Measurements from ENCODE around the gene GSTO2.
A peak's percentile ranks its signal among the peaks of the same experiment; 100 is the strongest.

Gene GSTO2

DNA sequence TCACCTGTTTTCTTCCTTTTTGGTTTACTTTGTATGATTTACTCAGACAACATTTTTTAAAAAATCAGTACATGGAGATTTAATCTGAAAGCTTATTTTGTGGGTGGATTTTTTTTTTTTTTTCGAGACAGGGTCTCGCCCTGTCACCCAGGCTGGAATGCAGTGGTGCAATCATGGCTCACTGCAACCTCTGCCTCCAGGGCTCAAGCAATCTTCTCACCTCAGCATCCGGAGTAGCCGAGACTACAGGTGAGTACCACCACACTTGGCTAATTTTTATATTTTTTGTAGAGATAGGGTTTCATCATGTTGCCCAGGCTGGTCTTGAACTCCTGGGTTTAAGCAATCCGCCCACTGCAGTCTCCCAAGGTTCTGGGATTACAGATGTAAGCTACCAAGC is 11.7 kb upstream of the GSTO2 start:
- no peak overlapping the region for H3K4me3 Mint-ChIP-seq
- DNase-seq (no peak), ATAC-seq (replicated peaks) (no peak)
- H3K27ac Mint-ChIP-seq, result peak overlapping the region; percentile 94 to 96
- H3K9me3 Mint-ChIP-seq, result no peaks in the 10 kb centered on the region
- H3K36me3 Mint-ChIP-seq (ENCODE audit: insufficient read depth), result peaks cover 47% of the 10 kb centered on the region
- H3K4me1 Mint-ChIP-seq (ENCODE audit: low read depth in 2 of 2), result peaks cover 51 to 72% of the 10 kb centered on the region in 2 donors
- no peaks in the 10 kb centered on the region for H3K27me3 Mint-ChIP-seq

DNA sequence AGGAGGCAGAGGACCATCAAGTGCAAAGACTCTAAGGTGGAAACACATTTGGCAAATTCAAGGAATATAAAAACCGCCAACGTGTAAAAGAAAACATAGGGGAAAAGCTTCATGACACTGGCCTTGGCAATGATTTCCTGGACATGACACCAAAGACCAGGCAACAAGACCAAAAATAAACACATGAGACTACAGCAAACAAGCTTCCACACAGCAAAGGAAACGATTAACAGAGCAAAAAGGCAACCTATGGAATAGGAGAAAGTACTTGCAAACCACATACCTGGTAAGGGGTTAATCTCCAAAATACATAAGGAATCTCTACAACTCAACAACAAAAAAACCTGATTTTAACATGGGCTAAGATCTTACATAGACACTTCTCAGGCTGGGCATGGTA is 10.8 kb upstream of the GSTO2 start:
- peaks cover 51 to 72% of the 10 kb centered on the region in 2 donors for H3K4me1 Mint-ChIP-seq (ENCODE audit: low read depth in 2 of 2)
- peaks cover 55% of the 10 kb centered on the region for H3K36me3 Mint-ChIP-seq (ENCODE audit: insufficient read depth)
- H3K27me3 Mint-ChIP-seq, result no peaks in the 10 kb centered on the region
- H3K27ac Mint-ChIP-seq, result peak overlapping the region in 1 of 2 donors; percentile 53
- H3K4me3 Mint-ChIP-seq, result no peak overlapping the region
- ATAC-seq (replicated peaks), result no peak
- DNase-seq, result no peak
- H3K9me3 Mint-ChIP-seq, result no peaks in the 10 kb centered on the region

DNA sequence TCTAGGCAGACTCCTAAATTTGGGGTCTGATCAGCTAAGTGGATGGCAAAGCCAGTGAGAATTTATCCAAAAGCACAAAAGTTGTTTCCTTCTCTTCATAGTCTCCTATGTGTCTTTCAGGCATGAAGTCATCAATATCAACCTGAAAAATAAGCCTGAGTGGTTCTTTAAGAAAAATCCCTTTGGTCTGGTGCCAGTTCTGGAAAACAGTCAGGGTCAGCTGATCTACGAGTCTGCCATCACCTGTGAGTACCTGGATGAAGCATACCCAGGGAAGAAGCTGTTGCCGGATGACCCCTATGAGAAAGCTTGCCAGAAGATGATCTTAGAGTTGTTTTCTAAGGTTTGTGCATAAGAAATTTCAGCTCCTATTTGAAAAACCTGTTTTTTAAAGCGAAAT is 9.5 kb upstream of the GSTO2 start:
- Mint-ChIP-seq H3K9me3 (no peaks in the 10 kb centered on the region), H3K4me1 (ENCODE audit: low read depth in 2 of 2) (peaks cover 48 to 73% of the 10 kb centered on the region in 2 donors), H3K27ac (peak overlapping the region; percentile 65 to 81), H3K4me3 (no peak overlapping the region), H3K36me3 (ENCODE audit: insufficient read depth) (peaks cover 68% of the 10 kb centered on the region), H3K27me3 (no peaks in the 10 kb centered on the region)
- DNase-seq (no peak), ATAC-seq (replicated peaks) (no peak)

DNA sequence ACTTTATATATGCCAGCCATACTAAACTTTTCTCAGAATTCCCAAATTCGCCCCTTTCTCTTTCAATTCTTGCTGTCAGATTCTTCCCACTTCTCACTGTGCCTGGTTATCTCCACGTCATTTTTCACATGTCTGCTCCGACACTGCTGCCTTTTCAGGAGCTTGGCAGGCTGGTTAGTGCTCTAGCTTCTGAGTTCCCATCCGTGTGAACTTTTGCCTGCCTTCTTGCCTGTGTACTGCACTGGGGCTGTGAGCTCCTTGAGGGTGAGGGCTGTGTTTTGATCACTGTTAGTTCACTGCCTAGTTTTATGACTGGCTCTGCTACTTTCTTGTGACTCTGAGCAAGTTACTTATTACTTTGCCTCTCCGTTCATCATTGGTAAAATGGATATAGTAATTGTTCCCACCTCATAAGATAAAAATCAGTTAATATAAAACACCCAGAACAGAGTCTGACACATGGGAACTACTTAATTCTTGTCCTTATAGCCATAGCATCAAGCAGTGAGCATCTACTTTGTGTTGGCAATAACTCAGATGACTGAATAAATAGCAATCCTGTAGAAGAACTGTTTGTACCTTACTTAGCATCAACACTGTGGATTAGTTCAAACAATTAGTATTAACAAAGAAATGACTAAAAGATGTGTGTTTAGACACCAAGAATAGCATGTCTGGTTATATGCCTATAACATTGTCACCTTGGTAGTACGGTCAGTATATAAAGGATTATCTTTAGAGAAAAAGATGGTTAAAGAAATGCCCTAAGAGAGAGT is 8.8 kb upstream of the GSTO2 start:
- DNase-seq (no peak), ATAC-seq (replicated peaks) (no peak)
- Mint-ChIP-seq H3K9me3 (no peaks in the 10 kb centered on the region), H3K4me1 (ENCODE audit: low read depth in 2 of 2) (peaks cover 49 to 77% of the 10 kb centered on the region in 2 donors), H3K27me3 (no peaks in the 10 kb centered on the region), H3K36me3 (ENCODE audit: insufficient read depth) (peaks cover 72% of the 10 kb centered on the region), H3K27ac (peak overlapping the region; percentile 65 to 81), H3K4me3 (peak overlapping the region in 1 of 2 donors; percentile 1)

DNA sequence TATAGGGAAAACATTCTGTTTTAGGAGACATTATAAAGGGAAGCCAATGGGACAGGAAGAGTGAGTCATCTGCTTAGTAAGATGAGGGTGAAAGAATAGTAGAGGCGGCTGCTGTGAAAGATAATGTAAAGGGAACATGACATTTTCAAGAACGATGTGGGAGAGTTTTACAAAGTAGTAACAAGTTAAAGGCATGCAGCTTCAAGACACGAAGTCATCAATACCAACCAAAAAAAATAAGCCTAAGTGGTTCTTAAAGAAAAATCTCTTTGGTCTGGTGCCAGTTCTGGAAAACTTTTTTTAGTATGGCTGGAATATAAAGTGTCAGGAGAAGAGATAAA is 8.2 kb upstream of the GSTO2 start:
- ATAC-seq (replicated peaks) (no peak), DNase-seq (no peak)
- H3K4me3 Mint-ChIP-seq, result peak overlapping the region in 1 of 2 donors; percentile 1
- H3K9me3 Mint-ChIP-seq, result no peaks in the 10 kb centered on the region
- peaks cover 77% of the 10 kb centered on the region for H3K36me3 Mint-ChIP-seq (ENCODE audit: insufficient read depth)
- H3K27me3 Mint-ChIP-seq, result no peaks in the 10 kb centered on the region
- peaks cover 49 to 79% of the 10 kb centered on the region in 2 donors for H3K4me1 Mint-ChIP-seq (ENCODE audit: low read depth in 2 of 2)
- peak overlapping the region; percentile 65 to 81 for H3K27ac Mint-ChIP-seq

DNA sequence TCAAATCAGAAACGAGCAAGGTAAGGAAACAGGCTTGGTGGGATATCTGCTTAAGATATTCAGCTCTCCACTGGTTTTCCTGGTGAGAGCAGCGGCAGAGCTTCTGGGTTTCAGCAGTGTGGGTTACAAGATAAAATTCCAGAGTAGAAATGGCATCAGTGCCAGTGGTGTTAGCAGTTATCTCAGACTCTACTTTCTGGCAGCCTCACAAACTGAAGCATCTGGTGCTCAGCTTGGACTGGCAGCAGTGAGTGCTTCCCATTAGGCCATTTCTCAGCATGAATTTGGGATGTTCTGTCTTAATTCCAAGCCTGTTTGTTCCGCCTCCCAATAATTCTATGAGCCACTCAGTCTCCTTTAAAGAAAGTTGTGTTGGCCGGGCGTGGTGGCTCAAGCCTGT is 6.9 kb upstream of the GSTO2 start:
- ATAC-seq (replicated peaks) (no peak), DNase-seq (no peak)
- H3K4me3 Mint-ChIP-seq, result no peak overlapping the region
- H3K36me3 Mint-ChIP-seq (ENCODE audit: insufficient read depth), result peaks cover 88% of the 10 kb centered on the region
- peaks cover 44 to 72% of the 10 kb centered on the region in 2 donors for H3K4me1 Mint-ChIP-seq (ENCODE audit: low read depth in 2 of 2)
- no peaks in the 10 kb centered on the region for H3K9me3 Mint-ChIP-seq
- peak overlapping the region in 1 of 2 donors; percentile 65 for H3K27ac Mint-ChIP-seq
- H3K27me3 Mint-ChIP-seq, result no peaks in the 10 kb centered on the region

DNA sequence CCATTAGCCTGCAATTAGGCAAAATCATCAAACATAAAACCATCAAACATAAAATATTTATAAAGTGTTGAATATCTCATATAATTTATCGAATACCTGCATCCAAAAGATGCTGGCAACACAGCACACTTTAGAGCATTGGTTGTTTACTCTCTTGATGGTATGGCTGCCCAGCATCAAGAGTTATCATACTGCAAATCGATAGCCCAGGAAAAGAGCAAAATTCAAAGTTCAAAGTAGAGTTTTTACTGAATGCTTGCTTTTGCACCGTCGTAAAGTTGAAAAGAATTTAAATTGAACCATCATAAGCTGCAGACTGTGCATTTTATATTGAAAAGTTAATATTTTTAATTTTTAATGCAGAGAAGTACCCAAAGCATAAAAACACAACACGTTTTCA is 4.2 kb upstream of the GSTO2 start:
- H3K36me3 Mint-ChIP-seq (ENCODE audit: insufficient read depth), result peaks cover 84% of the 10 kb centered on the region
- H3K27ac Mint-ChIP-seq, result peak overlapping the region; percentile 68 to 75
- no peaks in the 10 kb centered on the region for H3K9me3 Mint-ChIP-seq
- H3K4me1 Mint-ChIP-seq (ENCODE audit: low read depth in 2 of 2), result peaks cover 38 to 64% of the 10 kb centered on the region in 2 donors
- H3K4me3 Mint-ChIP-seq, result no peak overlapping the region
- DNase-seq (no peak), ATAC-seq (replicated peaks) (no peak)
- H3K27me3 Mint-ChIP-seq, result no peaks in the 10 kb centered on the region

DNA sequence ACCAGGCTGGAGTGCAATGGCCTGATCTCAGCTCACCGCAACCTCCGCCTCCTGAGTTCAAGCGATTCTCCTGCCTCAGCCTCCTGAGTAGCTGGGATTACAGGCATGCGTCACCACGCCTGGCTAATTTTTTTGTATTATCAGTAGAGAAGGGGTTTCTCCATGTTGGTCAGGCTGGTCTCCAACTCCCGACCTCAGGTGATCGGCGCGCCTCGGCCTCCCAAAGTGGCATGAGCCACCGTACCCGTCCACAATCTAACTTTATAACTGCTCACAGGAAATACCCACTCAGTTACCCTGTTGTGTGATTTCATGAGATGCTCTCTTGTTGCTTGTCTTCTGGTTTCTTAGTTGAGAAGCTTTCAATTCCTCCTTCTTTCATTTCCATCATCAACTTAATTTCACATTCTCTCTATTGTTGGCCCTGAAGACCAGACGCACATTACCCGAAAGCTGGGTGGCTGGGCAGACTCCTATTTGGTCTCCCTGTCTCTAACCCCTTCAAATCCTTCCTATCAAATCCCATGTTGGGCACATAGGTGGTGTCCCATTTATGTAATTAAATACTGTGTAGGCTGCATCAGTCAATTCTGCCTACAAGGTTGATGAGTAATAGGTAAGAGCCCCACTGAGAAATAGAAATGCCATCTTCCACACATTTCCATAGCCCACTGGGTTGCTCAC is 1.1 kb upstream of the GSTO2 start:
- Mint-ChIP-seq H3K4me1 (ENCODE audit: low read depth in 2 of 2) (peaks cover 21 to 44% of the 10 kb centered on the region in 2 donors), H3K4me3 (peak overlapping the region; percentile 85 to 88), H3K36me3 (ENCODE audit: insufficient read depth) (peaks cover 59% of the 10 kb centered on the region), H3K27ac (peak overlapping the region; percentile 96 to 98), H3K27me3 (no peaks in the 10 kb centered on the region), H3K9me3 (no peaks in the 10 kb centered on the region)
- DNase-seq (no peak), ATAC-seq (replicated peaks) (no peak)

DNA sequence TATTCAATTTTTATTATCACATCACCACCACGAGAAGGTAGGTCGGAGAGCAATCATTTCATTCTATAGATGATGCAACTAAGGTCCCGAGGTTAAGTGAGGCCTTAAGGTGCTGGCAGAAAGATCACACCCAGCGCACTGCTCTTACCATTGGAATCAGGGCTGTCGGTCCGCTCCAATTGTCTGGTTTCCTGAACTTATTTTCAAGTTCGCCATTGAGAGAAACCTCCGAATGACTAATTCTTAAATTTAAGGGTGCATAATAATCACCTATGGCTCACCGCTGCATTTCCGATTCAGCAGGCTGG is 625 bp upstream of the GSTO2 start:
- Mint-ChIP-seq H3K4me3 (peak overlapping the region; percentile 85 to 88), H3K27ac (peak overlapping the region; percentile 96 to 98), H3K4me1 (ENCODE audit: low read depth in 2 of 2) (peaks cover 21 to 44% of the 10 kb centered on the region in 2 donors), H3K27me3 (no peaks in the 10 kb centered on the region), H3K36me3 (ENCODE audit: insufficient read depth) (peaks cover 54% of the 10 kb centered on the region), H3K9me3 (no peaks in the 10 kb centered on the region)
- DNase-seq (no peak), ATAC-seq (replicated peaks) (no peak)

DNA sequence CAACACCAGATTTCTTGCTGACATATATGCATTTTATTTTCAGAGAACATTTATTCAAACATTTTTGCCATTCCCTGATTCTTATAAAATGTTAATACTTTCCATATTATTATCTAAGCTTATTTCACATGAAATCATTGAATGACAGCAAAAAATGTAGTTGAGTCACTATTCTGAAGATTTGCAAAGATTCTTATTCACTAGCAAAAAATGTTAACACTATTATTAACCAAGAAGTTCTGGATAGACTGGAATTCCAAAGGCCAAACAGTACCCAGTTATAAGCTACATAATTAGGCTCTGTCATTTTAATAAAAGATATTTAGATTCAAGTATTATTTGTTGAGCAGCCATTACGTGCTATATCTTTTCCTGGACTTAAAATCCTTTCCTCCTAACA is 4.3 kb downstream of the GSTO2 start:
- Mint-ChIP-seq H3K27me3 (peaks cover 6 to 30% of the 10 kb centered on the region in 2 donors), H3K9me3 (no peaks in the 10 kb centered on the region), H3K4me1 (ENCODE audit: low read depth in 2 of 2) (peaks cover 3 to 5% of the 10 kb centered on the region in 2 donors), H3K4me3 (no peak overlapping the region), H3K27ac (no peak overlapping the region), H3K36me3 (ENCODE audit: insufficient read depth) (peaks cover 8% of the 10 kb centered on the region)
- ATAC-seq (replicated peaks), result no peak
- no peak for DNase-seq

DNA sequence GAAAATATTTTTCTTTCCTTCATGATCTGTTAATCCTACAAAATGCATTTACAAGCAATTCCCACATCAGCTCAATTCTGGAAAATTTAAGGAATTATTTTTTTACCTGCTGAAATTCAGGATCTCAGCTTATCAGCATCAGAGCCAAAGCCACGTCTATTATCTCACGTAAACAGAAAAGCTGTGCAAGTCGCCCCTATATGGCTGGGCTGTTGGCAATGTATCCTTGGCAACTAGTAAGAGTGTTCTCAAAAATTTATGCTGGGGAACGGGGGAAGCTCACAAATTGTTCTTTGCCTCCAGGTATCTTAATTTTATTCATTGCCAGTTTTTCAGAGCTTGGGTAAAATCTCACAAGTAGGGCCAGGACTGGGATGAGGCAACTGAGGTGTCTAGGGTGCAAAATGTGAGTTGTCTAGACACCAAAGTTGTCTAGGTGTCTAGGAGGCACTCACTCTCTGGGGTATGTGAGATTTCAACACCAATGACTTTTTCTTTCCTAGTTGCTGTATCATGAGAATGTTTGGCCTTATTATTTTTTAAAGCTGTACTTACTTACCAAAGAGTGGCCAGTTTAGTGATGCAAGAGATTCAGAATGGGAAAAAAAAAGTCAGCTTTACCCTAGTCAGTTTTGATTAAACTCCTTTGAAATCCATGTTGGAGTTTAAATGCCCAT is 5.1 kb downstream of the GSTO2 start:
- Mint-ChIP-seq H3K9me3 (no peaks in the 10 kb centered on the region), H3K4me3 (no peak overlapping the region), H3K27me3 (peaks cover 13 to 37% of the 10 kb centered on the region in 2 donors), H3K36me3 (ENCODE audit: insufficient read depth) (peaks cover under 1% of the 10 kb centered on the region), H3K4me1 (ENCODE audit: low read depth in 2 of 2) (peaks cover 0 to 3% of the 10 kb centered on the region in 2 donors), H3K27ac (no peak overlapping the region)
- ATAC-seq (replicated peaks) (no peak), DNase-seq (no peak)

DNA sequence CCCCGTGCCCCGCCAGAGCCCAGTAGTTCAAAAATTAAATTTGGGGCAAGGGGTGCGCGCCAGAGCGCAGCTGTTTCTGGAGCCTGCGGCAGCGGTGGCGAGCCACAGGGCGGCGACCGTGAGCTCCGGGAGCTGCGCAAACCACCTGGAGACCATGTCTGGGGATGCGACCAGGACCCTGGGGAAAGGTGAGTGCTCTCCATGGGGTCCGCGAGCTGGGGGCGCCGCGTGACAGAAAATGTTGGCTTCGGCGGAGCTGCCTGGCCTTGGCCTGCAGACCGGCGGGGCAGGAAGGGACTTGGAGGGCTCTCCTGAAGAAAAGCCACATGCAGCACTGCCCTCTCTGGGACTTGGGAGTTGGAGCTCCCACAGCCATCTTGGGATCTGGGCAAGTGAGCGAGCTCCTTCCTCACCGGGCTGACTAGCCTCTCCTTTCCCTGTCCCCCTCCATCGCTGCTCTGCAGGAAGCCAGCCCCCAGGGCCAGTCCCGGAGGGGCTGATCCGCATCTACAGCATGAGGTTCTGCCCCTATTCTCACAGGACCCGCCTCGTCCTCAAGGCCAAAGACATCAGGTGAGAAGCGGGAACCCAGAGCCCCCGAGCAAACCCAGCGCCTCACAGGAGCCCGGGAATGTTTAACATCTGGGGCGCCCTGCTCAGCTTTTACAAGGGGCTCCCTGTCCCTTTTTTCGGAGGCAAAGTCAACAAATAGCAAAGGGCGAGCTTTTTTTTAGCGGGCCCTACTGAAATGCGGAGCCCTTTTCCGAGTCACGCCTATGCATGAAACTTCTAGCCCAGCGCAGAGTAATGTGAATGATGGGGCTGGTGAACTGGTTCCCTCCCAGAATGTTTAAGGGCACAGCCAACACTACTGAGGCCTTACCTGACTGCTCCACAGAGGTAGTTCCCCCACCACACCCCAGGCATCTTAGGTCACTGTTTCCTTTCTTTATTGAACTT is 6.1 kb downstream of the GSTO2 start:
- H3K9me3 Mint-ChIP-seq, result no peaks in the 10 kb centered on the region
- H3K27ac Mint-ChIP-seq, result no peak overlapping the region
- DNase-seq (peak in 2 of 3 experiments; percentile 29 to 33), ATAC-seq (replicated peaks) (peak; percentile 84)
- peaks cover 13 to 40% of the 10 kb centered on the region in 2 donors for H3K27me3 Mint-ChIP-seq
- H3K4me3 Mint-ChIP-seq, result peak overlapping the region in 1 of 2 donors; percentile 42
- H3K36me3 Mint-ChIP-seq (ENCODE audit: insufficient read depth), result no peaks in the 10 kb centered on the region
- no peaks in the 10 kb centered on the region for H3K4me1 Mint-ChIP-seq (ENCODE audit: low read depth in 2 of 2)

DNA sequence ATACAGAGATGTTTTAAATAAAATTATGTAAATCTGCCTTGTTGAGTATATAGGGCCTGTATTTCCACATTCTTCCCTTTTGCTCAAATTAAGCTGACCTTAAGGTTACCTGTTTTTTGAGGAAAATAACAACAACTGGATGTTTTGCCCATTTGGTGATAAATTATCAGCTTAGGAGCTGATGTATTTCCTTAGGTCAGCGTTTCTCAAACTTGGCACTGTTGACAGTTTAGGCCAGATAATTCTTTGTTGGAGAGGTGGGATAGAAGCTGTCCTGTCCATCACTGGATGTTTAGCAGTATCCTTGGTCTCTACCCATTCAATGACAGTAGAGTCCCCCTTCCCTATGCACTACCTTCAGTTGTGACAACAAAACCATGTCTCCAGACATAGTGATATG is 7.2 kb downstream of the GSTO2 start:
- Mint-ChIP-seq H3K36me3 (ENCODE audit: insufficient read depth) (no peaks in the 10 kb centered on the region), H3K9me3 (no peaks in the 10 kb centered on the region), H3K4me1 (ENCODE audit: low read depth in 2 of 2) (no peaks in the 10 kb centered on the region), H3K4me3 (no peak overlapping the region), H3K27me3 (peaks cover 13 to 40% of the 10 kb centered on the region in 2 donors), H3K27ac (no peak overlapping the region)
- ATAC-seq (replicated peaks) (no peak), DNase-seq (no peak)
